HAP-1 (cell line): Measurements from ENCODE around the gene RPS16.

Source experiments
- DNase-seq, 2 experiments: peaks; one replicate each; pipeline ENCODE4 v3.0.0-alpha.2; 2016 to 2020; ENCODE audit warnings: low spot score in 2 of 2
- H3K27me3 ChIP-seq: fragments of 250-450 bp; sonication (Bioruptor Pico); 2 replicates; pipeline ENCODE4 v1.5.1; 2020; ENCODE audit warnings: low read depth, mild to moderate bottlenecking, moderate library complexity
- H3K36me3 ChIP-seq: fragments of 250-450 bp; sonication (Bioruptor Pico); replicated peaks from 2 replicates; pipeline ENCODE4 v1.5.1; 2020; ENCODE audit warnings: mild to moderate bottlenecking
- H3K4me1 ChIP-seq: fragments of 250-450 bp; sonication (Bioruptor Pico); 2 replicates; pipeline ENCODE4 v1.5.1; 2020; ENCODE audit warnings: mild to moderate bottlenecking
- H3K4me3 ChIP-seq: fragments of 250-450 bp; sonication (Bioruptor Pico); 2 replicates; pipeline ENCODE4 v1.5.1; 2020; ENCODE audit warnings: mild to moderate bottlenecking, moderate library complexity
- H3K9me3 ChIP-seq: fragments of 250-450 bp; sonication (Bioruptor Pico); 2 replicates; pipeline ENCODE4 v1.5.1; 2020; ENCODE audit warnings: mild to moderate bottlenecking, moderate library complexity
- in situ Hi-C: fragments of 300-500 bp; cut with MboI; formaldehyde crosslinking; loops from 3 replicates; pipeline ENCODE4 v1.14.3; 2020; ENCODE audit warnings: low sequenced_read_pairs, inconsistent platforms, mixed read lengths

The RPS16 gene

GRCh38 chr19:39438270-39438934 lies 2.7 kb upstream of the RPS16 start:
- DNase-seq, result no peak
- in situ Hi-C loops, result no loop called here
- Histone ChIP-seq H3K4me1 (peaks cover 12% of the 10 kb centered on the region), H3K36me3 (peaks cover 23% of the 10 kb centered on the region), H3K9me3 (0 out of 2 replicates have a peak, but pooled peaks cover 4% of the 10 kb centered on the region), H3K4me3 (no peak overlapping the region), H3K27me3 (no peaks in the 10 kb centered on the region)

- in situ Hi-C loops, result no loop called here
- no peak for DNase-seq
- peak overlapping the region; percentile 100 for H3K4me3 ChIP-seq
- peaks cover 40% of the 10 kb centered on the region for H3K36me3 ChIP-seq
- peaks cover 12% of the 10 kb centered on the region for H3K4me1 ChIP-seq
- H3K9me3 ChIP-seq, result 0 out of 2 replicates have a peak, but pooled peaks cover 4% of the 10 kb centered on the region
- H3K27me3 ChIP-seq, result no peaks in the 10 kb centered on the region
Measured at GRCh38 chr19:39436350-39436716, 584 bp upstream of the RPS16 start.

- H3K9me3 ChIP-seq, result 0 out of 2 replicates have a peak, but pooled peaks cover 4% of the 10 kb centered on the region
- H3K4me1 ChIP-seq, result peaks cover 17% of the 10 kb centered on the region
- H3K4me3 ChIP-seq, result peak overlapping the region; percentile 100
- DNase-seq, result no peak
- in situ Hi-C loops, result no loop called here
- peaks cover 40% of the 10 kb centered on the region for H3K36me3 ChIP-seq
- H3K27me3 ChIP-seq, result no peaks in the 10 kb centered on the region
Measured at GRCh38 chr19:39434123-39435076, 1.3 kb downstream of the RPS16 start.

- in situ Hi-C loops, result no loop called here
- no peak for DNase-seq
- 0 out of 2 replicates have a peak, but pooled peaks cover 4% of the 10 kb centered on the region for H3K9me3 ChIP-seq
- peaks cover 17% of the 10 kb centered on the region for H3K4me1 ChIP-seq
- no peaks in the 10 kb centered on the region for H3K27me3 ChIP-seq
- peaks cover 40% of the 10 kb centered on the region for H3K36me3 ChIP-seq
- H3K4me3 ChIP-seq, result no peak overlapping the region
Measured at GRCh38 chr19:39433480-39434079, 2.2 kb downstream of the RPS16 start.

- DNase-seq, result no peak
- in situ Hi-C loops, result no loop called here
- peaks cover 40% of the 10 kb centered on the region for H3K36me3 ChIP-seq
Measured at GRCh38 chr19:39432677-39433025, 3.1 kb downstream of the RPS16 start.

GRCh38 chr19:39430675-39431593 lies 4.8 kb downstream of the RPS16 start:
- Histone ChIP-seq H3K9me3 (0 out of 2 replicates have a peak, but pooled peaks cover 4% of the 10 kb centered on the region), H3K36me3 (peaks cover 40% of the 10 kb centered on the region), H3K4me3 (no peak overlapping the region), H3K27me3 (no peaks in the 10 kb centered on the region), H3K4me1 (peaks cover 12% of the 10 kb centered on the region)
- peak; percentile 67 to 79 for DNase-seq
- in situ Hi-C loops, result no loop called here

More at GRCh38 chr19:39432677-39433025, 3.1 kb downstream of the RPS16 start:
- H3K4me1 ChIP-seq, result peaks cover 17% of the 10 kb centered on the region
- H3K4me3 ChIP-seq, result no peak overlapping the region
- H3K27me3 ChIP-seq, result no peaks in the 10 kb centered on the region
- 0 out of 2 replicates have a peak, but pooled peaks cover 4% of the 10 kb centered on the region for H3K9me3 ChIP-seq

GRCh38 chr19:39428283-39429112 lies 7.3 kb downstream of the RPS16 start:
- in situ Hi-C loops, result no loop called here
- no peaks in the 10 kb centered on the region for H3K9me3 ChIP-seq
- H3K4me3 ChIP-seq, result no peak overlapping the region
- H3K27me3 ChIP-seq, result no peaks in the 10 kb centered on the region
- peak in 1 of 2 experiments; percentile 67 for DNase-seq
- H3K4me1 ChIP-seq, result peaks cover 6% of the 10 kb centered on the region
- peaks cover 27% of the 10 kb centered on the region for H3K36me3 ChIP-seq

GRCh38 chr19:39427707-39428106 lies 8.0 kb downstream of the RPS16 start:
- DNase-seq, result no peak
- H3K9me3 ChIP-seq, result no peaks in the 10 kb centered on the region
- no peaks in the 10 kb centered on the region for H3K27me3 ChIP-seq
- no peak overlapping the region for H3K4me3 ChIP-seq
- peaks cover 6% of the 10 kb centered on the region for H3K4me1 ChIP-seq
- peaks cover 24% of the 10 kb centered on the region for H3K36me3 ChIP-seq
- in situ Hi-C loops, result no loop called here

- H3K27me3 ChIP-seq, result no peaks in the 10 kb centered on the region
- DNase-seq, result no peak
- in situ Hi-C loops, result no loop called here
- H3K9me3 ChIP-seq, result no peaks in the 10 kb centered on the region
- H3K36me3 ChIP-seq, result peaks cover 25% of the 10 kb centered on the region
- H3K4me3 ChIP-seq, result no peak overlapping the region
- peaks cover 4% of the 10 kb centered on the region for H3K4me1 ChIP-seq
Measured at GRCh38 chr19:39426170-39426569, 9.6 kb downstream of the RPS16 start.

- Histone ChIP-seq H3K4me1 (peaks cover under 1% of the 10 kb centered on the region), H3K36me3 (peaks cover 26% of the 10 kb centered on the region), H3K27me3 (no peaks in the 10 kb centered on the region), H3K9me3 (no peaks in the 10 kb centered on the region), H3K4me3 (no peak overlapping the region)
- in situ Hi-C loops, result no loop called here
- no peak for DNase-seq
Measured at GRCh38 chr19:39425744-39426143, 10.0 kb downstream of the RPS16 start.

GRCh38 chr19:39424934-39425333 lies 10.8 kb downstream of the RPS16 start:
- Histone ChIP-seq H3K36me3 (peaks cover 29% of the 10 kb centered on the region), H3K4me1 (no peaks in the 10 kb centered on the region; the same call in 1 of the 2 replicates), H3K27me3 (no peaks in the 10 kb centered on the region), H3K4me3 (no peak overlapping the region), H3K9me3 (no peaks in the 10 kb centered on the region)
- in situ Hi-C loops, result no loop called here
- no peak for DNase-seq

- Histone ChIP-seq H3K36me3 (peaks cover 38% of the 10 kb centered on the region), H3K4me1 (no peaks in the 10 kb centered on the region; the same call in 1 of the 2 replicates), H3K4me3 (no peak overlapping the region), H3K9me3 (no peaks in the 10 kb centered on the region), H3K27me3 (no peaks in the 10 kb centered on the region)
- in situ Hi-C loops, result no loop called here
- DNase-seq, result no peak
Measured at GRCh38 chr19:39423258-39424086, 12.3 kb downstream of the RPS16 start.
